OCI-LY7 (cell line): ENCODE data around the gene FAM117A. TPM values are rescaled to one million over a fixed set of nuclear protein-coding genes. Genes with fewer than 3 reads are reported as not detected.

ENCODE experiments used
- BruUV-seq: library from RNA; stranded (reverse); fragments of 400-500 nt; replicated peaks from 2 replicates; lab custom pipeline; 2021; lab: Mats Ljungman, UMichigan
- CTCF ChIA-PET: fragments of 300-600 bp; sonication (Branson Sonifier 250); formaldehyde crosslinking; loops from one replicate; lab custom pipeline; 2022; ENCODE audit warnings: antibody characterized with exemption; ENCODE audit not compliant: unreplicated experiment; lab: Charles Lee
- POLR2A ChIA-PET: fragments of 300-600 bp; sonication (Branson Sonifier 250); formaldehyde crosslinking; loops from one replicate; lab custom pipeline; 2022; ENCODE audit warnings: antibody characterized with exemption; lab: Charles Lee
- DNase-seq: peaks from one replicate; pipeline ENCODE4 v3.0.0-alpha.2; 2015; ENCODE audit warnings: low spot score
- H2AFZ ChIP-seq: fragments of 200-600 bp; sonication (generic), shearing (Covaris generic); 2 replicates; pipeline ENCODE4 v1.6.1; 2014; ENCODE audit warnings: mild to moderate bottlenecking, antibody characterized with exemption, low read length, moderate library complexity
- H3K27ac ChIP-seq: fragments of 200-600 bp; sonication (generic); 2 replicates; pipeline ENCODE4 v1.5.1; 2014; ENCODE audit warnings: mixed run types, low read depth, mild to moderate bottlenecking, moderate library complexity, low read length, inconsistent platforms; ENCODE audit not compliant: poor library complexity, severe bottlenecking
- H3K36me3 ChIP-seq: fragments of 200-600 bp; sonication (generic); 2 replicates; pipeline ENCODE4 v1.6.1; 2014; ENCODE audit warnings: mild to moderate bottlenecking, antibody characterized with exemption, low read length, moderate library complexity, mixed read lengths; ENCODE audit not compliant: insufficient read depth
- H3K4me1 ChIP-seq: fragments of 200-600 bp; sonication (generic); 2 replicates; pipeline ENCODE4 v1.5.1; 2014; ENCODE audit warnings: mild to moderate bottlenecking, low read length; ENCODE audit not compliant: insufficient read depth, poor library complexity, severe bottlenecking
- H3K4me2 ChIP-seq: fragments of 200-600 bp; sonication (generic); 2 replicates; pipeline ENCODE4 v1.6.1; 2014; ENCODE audit warnings: mild to moderate bottlenecking, low read length
- H3K4me3 ChIP-seq: fragments of 200-600 bp; sonication (generic); 2 replicates; pipeline ENCODE4 v1.5.1; 2014; ENCODE audit warnings: mild to moderate bottlenecking, low read depth, low read length; ENCODE audit not compliant: poor library complexity, severe bottlenecking
- H3K79me2 ChIP-seq: fragments of 200-600 bp; sonication (generic); 2 replicates; pipeline ENCODE4 v1.6.1; 2016; ENCODE audit warnings: low read depth, mild to moderate bottlenecking, low read length, moderate library complexity, mixed read lengths; ENCODE audit not compliant: insufficient read depth
- H3K9me2 ChIP-seq: fragments of 200-600 bp; sonication (generic); 2 replicates; pipeline ENCODE4 v1.6.1; 2016; ENCODE audit warnings: mild to moderate bottlenecking, low read length, mixed read lengths; ENCODE audit not compliant: insufficient read depth
- H3K9me3 ChIP-seq: fragments of 200-600 bp; sonication (generic); 2 replicates; pipeline ENCODE4 v1.6.1; 2014; ENCODE audit warnings: mild to moderate bottlenecking, mixed run types, low read length, mixed read lengths
- H4K20me1 ChIP-seq: fragments of 200-600 bp; sonication (generic); 2 replicates; pipeline ENCODE4 v1.6.1; 2014; ENCODE audit warnings: mild to moderate bottlenecking, antibody characterized with exemption, low read length, moderate library complexity, mixed read lengths; ENCODE audit not compliant: insufficient read depth
- EZH2phosphoT487 ChIP-seq: fragments of 200-600 bp; sonication (generic); IDR thresholded peaks from 2 replicates; pipeline ENCODE4 v1.6.1; 2018; ENCODE audit warnings: low read depth, borderline replicate concordance, mild to moderate bottlenecking, mixed run types, antibody characterized with exemption, low read length, moderate library complexity, mixed read lengths
- intact Hi-C: fragments of 100-400 bp; cut with micrococcal nuclease; formaldehyde crosslinking; loops from one replicate; pipeline ENCODE4 v1.10.0; 2022; ENCODE audit not compliant: unreplicated experiment
- total RNA-seq, 2 experiments: library from RNA; depleted of rRNA in 1 of 2; stranded (reverse); fragments of >200 nt in 1 of 2; shearing (Covaris generic) in 1 of 2; gene quantifications; 2 replicates each; pipeline ENCODE4 v1.2.3, GENCODE V29; 2014 to 2022
- TF ChIP-seq, protein P1 (sequence below): fragments of 200-600 bp; sonication (generic); conservative IDR thresholded peaks from 2 replicates; pipeline ENCODE4 v1.5.1; 2014; ENCODE audit warnings: mild to moderate bottlenecking, antibody characterized with exemption, low read length, moderate library complexity, mixed read lengths

FAM117A gene
- total RNA-seq, 2 experiments from 2014 or later = 40.4 to 44.3 TPM

DNA sequence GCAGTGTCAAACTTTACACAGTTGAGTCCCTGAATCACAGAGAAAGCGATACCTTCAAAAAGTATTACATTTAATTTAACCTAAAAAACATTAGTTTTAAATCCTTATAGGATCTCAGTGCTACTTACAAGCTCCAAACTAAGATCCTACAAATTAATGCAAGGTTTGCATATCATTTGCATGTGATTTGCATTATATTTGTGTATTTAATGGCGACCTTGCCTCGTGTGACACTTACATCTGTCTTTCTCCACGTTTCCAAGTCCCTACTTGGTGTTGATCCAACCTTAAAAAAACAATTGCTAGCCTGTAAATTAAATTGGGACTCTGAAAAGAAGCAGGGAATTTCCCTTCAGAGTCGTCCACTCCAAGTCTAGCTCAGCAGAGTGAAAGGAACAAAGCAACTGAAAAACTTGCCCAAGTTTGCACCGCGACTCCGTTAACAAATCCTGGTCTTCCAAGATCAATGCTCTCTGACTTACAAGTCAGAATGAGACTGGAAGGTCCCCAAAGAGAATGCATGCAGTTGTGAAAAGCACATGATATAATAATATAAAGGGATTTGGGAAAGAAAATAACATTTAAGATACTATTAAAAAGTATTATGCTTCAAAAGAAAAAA is 739 bp upstream of the FAM117A start:
- peak overlapping the region; percentile 2 for H3K27ac ChIP-seq
- H3K4me1 ChIP-seq = peaks cover 34% of the 10 kb centered on the region
- POLR2A ChIA-PET = interaction anchor here (0.6 to 9.3 kb wide), 20 partner anchors 9 to 56 kb away, joined by 3 to 124 read pairs (median 6); partner anchors contain the start of gene KAT7
- peak overlapping the region; percentile 59 for H3K4me2 ChIP-seq
- H4K20me1 ChIP-seq = peaks cover 15% of the 10 kb centered on the region; the same call in 1 of the 2 replicates
- TF ChIP-seq, protein P1, sequence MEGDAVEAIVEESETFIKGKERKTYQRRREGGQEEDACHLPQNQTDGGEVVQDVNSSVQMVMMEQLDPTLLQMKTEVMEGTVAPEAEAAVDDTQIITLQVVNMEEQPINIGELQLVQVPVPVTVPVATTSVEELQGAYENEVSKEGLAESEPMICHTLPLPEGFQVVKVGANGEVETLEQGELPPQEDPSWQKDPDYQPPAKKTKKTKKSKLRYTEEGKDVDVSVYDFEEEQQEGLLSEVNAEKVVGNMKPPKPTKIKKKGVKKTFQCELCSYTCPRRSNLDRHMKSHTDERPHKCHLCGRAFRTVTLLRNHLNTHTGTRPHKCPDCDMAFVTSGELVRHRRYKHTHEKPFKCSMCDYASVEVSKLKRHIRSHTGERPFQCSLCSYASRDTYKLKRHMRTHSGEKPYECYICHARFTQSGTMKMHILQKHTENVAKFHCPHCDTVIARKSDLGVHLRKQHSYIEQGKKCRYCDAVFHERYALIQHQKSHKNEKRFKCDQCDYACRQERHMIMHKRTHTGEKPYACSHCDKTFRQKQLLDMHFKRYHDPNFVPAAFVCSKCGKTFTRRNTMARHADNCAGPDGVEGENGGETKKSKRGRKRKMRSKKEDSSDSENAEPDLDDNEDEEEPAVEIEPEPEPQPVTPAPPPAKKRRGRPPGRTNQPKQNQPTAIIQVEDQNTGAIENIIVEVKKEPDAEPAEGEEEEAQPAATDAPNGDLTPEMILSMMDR = no peak
- TF ChIP-seq EZH2phosphoT487 = no peak
- CTCF ChIA-PET = interaction anchor here (0.9 kb wide), 1 partner anchor 12 kb away, joined by 4 read pairs; no protein-coding TSS in a partner anchor
- peak overlapping the region; percentile 11; the same call in 1 of the 2 replicates for H2AFZ ChIP-seq
- H3K79me2 ChIP-seq = peaks cover 41% of the 10 kb centered on the region
- no peak for DNase-seq
- no TSS peak for BruUV-seq
- H3K36me3 ChIP-seq = peaks cover 7% of the 10 kb centered on the region
- peak overlapping the region; percentile 55 for H3K4me3 ChIP-seq
- peaks cover 18% of the 10 kb centered on the region; the same call in 1 of the 2 replicates for H3K9me3 ChIP-seq
- H3K9me2 ChIP-seq = no peaks in the 10 kb centered on the region
- intact Hi-C loops = loop anchor here (2.0 kb wide), 1 partner anchor 24 kb away; the partner anchor contains the start of gene KAT7

DNA sequence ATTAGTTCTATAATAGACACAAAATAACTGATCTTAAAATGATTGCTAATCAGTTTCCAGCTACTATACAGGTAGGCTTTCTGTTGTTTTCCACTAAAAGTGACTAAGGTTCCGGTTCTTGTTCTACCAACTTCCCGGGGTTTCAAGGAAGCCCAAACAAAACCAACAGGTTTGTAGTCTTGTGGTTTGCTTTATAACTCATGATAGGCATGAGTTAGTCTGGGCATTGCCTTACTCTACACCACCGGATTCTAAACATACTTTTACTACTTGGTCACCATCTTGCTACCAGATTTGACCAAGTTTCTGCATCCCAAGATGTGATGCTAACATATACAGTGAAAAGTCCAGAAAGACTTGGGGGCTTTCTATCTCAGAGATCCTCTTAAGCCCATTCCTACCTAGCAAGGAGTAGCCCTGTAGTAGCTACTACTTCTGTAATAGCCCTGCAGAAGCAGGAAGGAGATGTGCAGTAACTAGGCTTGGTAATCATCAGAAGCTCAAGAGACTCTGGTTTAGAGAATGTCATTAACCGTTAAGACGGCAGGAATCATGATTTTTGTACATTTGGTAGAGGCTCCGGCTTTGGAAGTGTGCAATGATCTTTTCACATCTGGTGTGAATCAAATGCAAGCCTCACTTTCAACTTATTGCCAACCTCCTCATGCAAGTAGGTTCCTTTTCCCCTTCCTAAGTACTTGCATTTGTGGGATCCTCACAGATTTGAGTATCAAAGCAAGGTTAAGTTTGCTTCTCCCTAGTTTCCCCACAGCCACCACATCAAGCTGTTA is 1.6 kb downstream of the FAM117A start:
- H3K4me1 ChIP-seq = peaks cover 45% of the 10 kb centered on the region
- peak overlapping the region; percentile 79 for H3K27ac ChIP-seq
- H3K4me2 ChIP-seq = peak overlapping the region; percentile 94
- H4K20me1 ChIP-seq = peaks cover 15% of the 10 kb centered on the region; the same call in 1 of the 2 replicates
- H3K4me3 ChIP-seq = peak overlapping the region; percentile 87
- no peaks in the 10 kb centered on the region for H3K9me2 ChIP-seq
- peaks cover 20% of the 10 kb centered on the region for H3K36me3 ChIP-seq
- ChIA-PET POLR2A (interaction anchor here (0.8 to 9.3 kb wide), 5 partner anchors 10 to 25 kb away, joined by 3 to 124 read pairs (median 17); no protein-coding TSS in a partner anchor), CTCF (interaction anchor here (0.5 to 2.1 kb wide), 3 partner anchors 12 to 14 kb away, joined by 4 to 7 read pairs (median 5); no protein-coding TSS in a partner anchor)
- peaks cover 61% of the 10 kb centered on the region for H3K79me2 ChIP-seq
- H3K9me3 ChIP-seq = peaks cover 18% of the 10 kb centered on the region; the same call in 1 of the 2 replicates
- TF ChIP-seq, protein P1 = no peak
- TF ChIP-seq EZH2phosphoT487 = no peak
- BruUV-seq = no TSS peak
- no peak overlapping the region for H2AFZ ChIP-seq
- intact Hi-C loops = loop anchor here (1.0 to 2.0 kb wide), 3 partner anchors 14 to 54 kb away; no protein-coding TSS in a partner anchor
- peak; percentile 50 for DNase-seq
